Astrocyte (in vitro differentiated cells and primary cell): ENCODE measurements around the gene MEGF6. TPM values are rescaled to one million over a fixed set of nuclear protein-coding genes. Genes with fewer than 3 reads are reported as not detected.

Experiments used
- DNase-seq: peaks from one replicate; pipeline ENCODE4 v3.0.0-alpha.2; 2010; ENCODE audit warnings: low read depth
- FAIRE-seq: peaks from 2 replicates; lab custom pipeline; 2011; peaks lifted over from hg19 to GRCh38; lab: Jason Lieb, UNC
- H2AFZ ChIP-seq: 2 replicates; pipeline ENCODE4 v1.6.0; 2012; ENCODE audit warnings: low read depth, low read length, inconsistent platforms
- H3K27ac ChIP-seq: 2 replicates; pipeline ENCODE4 v1.5.1; 2011; ENCODE audit warnings: low read depth, low read length, inconsistent platforms
- H3K27me3 ChIP-seq: 2 replicates; pipeline ENCODE4 v1.6.0; 2011; ENCODE audit warnings: low read length, inconsistent platforms; ENCODE audit not compliant: insufficient read depth
- H3K36me3 ChIP-seq: 2 replicates; pipeline ENCODE4 v1.5.1; 2011; ENCODE audit warnings: low read length, inconsistent platforms; ENCODE audit not compliant: insufficient read depth
- H3K4me1 ChIP-seq: 2 replicates; pipeline ENCODE4 v1.5.1; 2011; ENCODE audit warnings: low read length, inconsistent platforms; ENCODE audit not compliant: insufficient read depth
- H3K4me2 ChIP-seq: 2 replicates; pipeline ENCODE4 v1.6.0; 2012; ENCODE audit warnings: low read length, inconsistent platforms
- H3K4me3 ChIP-seq: 2 replicates; pipeline ENCODE4 v1.5.1; 2011; ENCODE audit warnings: low read depth, mild to moderate bottlenecking, low read length, inconsistent platforms; ENCODE audit not compliant: insufficient read depth
- H3K79me2 ChIP-seq: 2 replicates; pipeline ENCODE4 v1.6.0; 2012; ENCODE audit warnings: mild to moderate bottlenecking, low read length, inconsistent platforms; ENCODE audit not compliant: insufficient read depth
- H3K9ac ChIP-seq: 2 replicates; pipeline ENCODE4 v1.6.0; 2012; ENCODE audit warnings: mild to moderate bottlenecking, low read length, inconsistent platforms
- H3K9me3 ChIP-seq: 2 replicates; pipeline ENCODE4 v1.5.1; 2012; ENCODE audit warnings: low read depth, mild to moderate bottlenecking, low read length, inconsistent platforms; ENCODE audit not compliant: insufficient read depth
- H4K20me1 ChIP-seq: 2 replicates; pipeline ENCODE4 v1.6.0; 2012; ENCODE audit warnings: low read length, inconsistent platforms; ENCODE audit not compliant: insufficient read depth
- H3K27ac Mint-ChIP-seq: one replicate; pipeline ENCODE4 v1.8.0; 2021; ENCODE audit warnings: mild to moderate bottlenecking, mixed read lengths; ENCODE audit not compliant: unreplicated experiment
- H3K27me3 Mint-ChIP-seq: one replicate; pipeline ENCODE4 v1.8.0; 2021; ENCODE audit warnings: low read depth, mixed read lengths; ENCODE audit not compliant: unreplicated experiment
- H3K36me3 Mint-ChIP-seq: one replicate; pipeline ENCODE4 v1.8.0; 2021; ENCODE audit warnings: low read depth, mixed read lengths; ENCODE audit not compliant: unreplicated experiment
- H3K4me1 Mint-ChIP-seq: one replicate; pipeline ENCODE4 v1.8.0; 2021; ENCODE audit warnings: low read depth, mixed read lengths; ENCODE audit not compliant: unreplicated experiment
- H3K4me3 Mint-ChIP-seq: one replicate; pipeline ENCODE4 v1.8.0; 2021; ENCODE audit warnings: mild to moderate bottlenecking, moderate library complexity, mixed read lengths; ENCODE audit not compliant: unreplicated experiment
- H3K9me3 Mint-ChIP-seq: one replicate; pipeline ENCODE4 v1.8.0; 2021; ENCODE audit warnings: mild to moderate bottlenecking, mixed read lengths; ENCODE audit not compliant: unreplicated experiment
- CTCF ChIP-seq: IDR thresholded peaks from 2 replicates; pipeline ENCODE4 v1.5.1; 2011; ENCODE audit warnings: low read depth, mild to moderate bottlenecking, inconsistent platforms, low read length, moderate library complexity; ENCODE audit not compliant: insufficient read depth
- EZH2 ChIP-seq: IDR thresholded peaks from 2 replicates; pipeline ENCODE4 v1.6.1; 2012; ENCODE audit warnings: mild to moderate bottlenecking, low read length, inconsistent platforms; ENCODE audit not compliant: insufficient read depth
- total RNA-seq: library from RNA; stranded (reverse); gene quantifications from 2 replicates; pipeline ENCODE4 v1.2.1, GENCODE V29; 2021

Gene MEGF6
- total RNA-seq, 1 donor from 2014 or later: 14.8 TPM

GRCh38 chr1:3465091-3465934 lies 146.0 kb downstream of the MEGF6 start:
- Histone ChIP-seq H3K36me3 (no peaks in the 10 kb centered on the region), H2AFZ (no peak overlapping the region), H3K4me2 (no peak overlapping the region), H3K9me3 (no peaks in the 10 kb centered on the region), H3K27me3 (no peaks in the 10 kb centered on the region), H3K4me3 (no peak overlapping the region), H3K9ac (no peak overlapping the region), H3K79me2 (no peaks in the 10 kb centered on the region), H3K27ac (no peak overlapping the region), H4K20me1 (no peaks in the 10 kb centered on the region), H3K4me1 (peaks cover 8% of the 10 kb centered on the region)
- Mint-ChIP-seq H3K4me3 (no peak overlapping the region), H3K4me1 (peaks cover 10% of the 10 kb centered on the region), H3K27me3 (peaks cover 8% of the 10 kb centered on the region), H3K36me3 (no peaks in the 10 kb centered on the region), H3K27ac (no peak overlapping the region), H3K9me3 (no peaks in the 10 kb centered on the region)
- TF ChIP-seq CTCF (no peak), EZH2 (no peak)
- DNase-seq (no peak), FAIRE-seq (no peak)

- FAIRE-seq (no peak), DNase-seq (no peak)
- H3K4me3 Mint-ChIP-seq: no peak overlapping the region
- no peaks in the 10 kb centered on the region for H3K36me3 ChIP-seq
- H3K36me3 Mint-ChIP-seq: no peaks in the 10 kb centered on the region
- H3K4me1 ChIP-seq: peaks cover 8% of the 10 kb centered on the region
- H3K27ac Mint-ChIP-seq: no peak overlapping the region
- no peaks in the 10 kb centered on the region for H3K79me2 ChIP-seq
- no peak overlapping the region for H3K27ac ChIP-seq
- H3K9ac ChIP-seq: no peak overlapping the region
- no peak for TF ChIP-seq EZH2
- no peak for TF ChIP-seq CTCF
- no peak overlapping the region for H2AFZ ChIP-seq
- H3K4me1 Mint-ChIP-seq: peaks cover 12% of the 10 kb centered on the region
- H3K27me3 ChIP-seq: no peaks in the 10 kb centered on the region
- no peaks in the 10 kb centered on the region for H4K20me1 ChIP-seq
- no peak overlapping the region for H3K4me2 ChIP-seq
- H3K9me3 Mint-ChIP-seq: no peaks in the 10 kb centered on the region
- peaks cover 8% of the 10 kb centered on the region for H3K27me3 Mint-ChIP-seq
- no peak overlapping the region for H3K4me3 ChIP-seq
- H3K9me3 ChIP-seq: no peaks in the 10 kb centered on the region
Observed at GRCh38 chr1:3464649-3465025, 146.7 kb downstream of the MEGF6 start.
